ENCODE measurements around the gene EIF4EBP2. TPM values are rescaled to one million over a fixed set of nuclear protein-coding genes. Genes with fewer than 3 reads are reported as not detected.

Gene EIF4EBP2
- polyA plus RNA-seq, 1 donor: 64.1 TPM

GRCh38 chr10:70459061-70459773 lies 55.3 kb downstream of the EIF4EBP2 start:
- no peak overlapping the region for H3K27ac ChIP-seq (ENCODE audit: low read length)
- H3K4me1 ChIP-seq (ENCODE audit: control insufficient read depth, insufficient read depth, low read length): peaks cover 4% of the 10 kb centered on the region
- no CpG with 5 or more reads among the region's 19 CpGs for WGBS (ENCODE audit: insufficient coverage, low lambda C conversion rate)
- H3K4me3 ChIP-seq (ENCODE audit: low read length): no peak overlapping the region
- H3K9me3 ChIP-seq (ENCODE audit: control insufficient read depth, low read depth, low read length): peaks cover 5% of the 10 kb centered on the region
- no peaks in the 10 kb centered on the region for H3K36me3 ChIP-seq (ENCODE audit: control insufficient read depth, insufficient read depth, low read length)
- H3K27me3 ChIP-seq (ENCODE audit: control insufficient read depth, insufficient read depth, low read length): peaks cover 44% of the 10 kb centered on the region
- no peak for DNase-seq

GRCh38 chr10:70459774-70460490 lies 56.0 kb downstream of the EIF4EBP2 start:
- Histone ChIP-seq H3K36me3 (ENCODE audit: control insufficient read depth, insufficient read depth, low read length) (no peaks in the 10 kb centered on the region), H3K27ac (ENCODE audit: low read length) (no peak overlapping the region), H3K4me1 (ENCODE audit: control insufficient read depth, insufficient read depth, low read length) (peaks cover 4% of the 10 kb centered on the region), H3K9me3 (ENCODE audit: control insufficient read depth, low read depth, low read length) (peaks cover 5% of the 10 kb centered on the region), H3K27me3 (ENCODE audit: control insufficient read depth, insufficient read depth, low read length) (peaks cover 44% of the 10 kb centered on the region), H3K4me3 (ENCODE audit: low read length) (no peak overlapping the region)
- no peak for DNase-seq
- WGBS (ENCODE audit: insufficient coverage, low lambda C conversion rate): 40% methylated on average over 1 of the region's 29 CpGs

DNA sequence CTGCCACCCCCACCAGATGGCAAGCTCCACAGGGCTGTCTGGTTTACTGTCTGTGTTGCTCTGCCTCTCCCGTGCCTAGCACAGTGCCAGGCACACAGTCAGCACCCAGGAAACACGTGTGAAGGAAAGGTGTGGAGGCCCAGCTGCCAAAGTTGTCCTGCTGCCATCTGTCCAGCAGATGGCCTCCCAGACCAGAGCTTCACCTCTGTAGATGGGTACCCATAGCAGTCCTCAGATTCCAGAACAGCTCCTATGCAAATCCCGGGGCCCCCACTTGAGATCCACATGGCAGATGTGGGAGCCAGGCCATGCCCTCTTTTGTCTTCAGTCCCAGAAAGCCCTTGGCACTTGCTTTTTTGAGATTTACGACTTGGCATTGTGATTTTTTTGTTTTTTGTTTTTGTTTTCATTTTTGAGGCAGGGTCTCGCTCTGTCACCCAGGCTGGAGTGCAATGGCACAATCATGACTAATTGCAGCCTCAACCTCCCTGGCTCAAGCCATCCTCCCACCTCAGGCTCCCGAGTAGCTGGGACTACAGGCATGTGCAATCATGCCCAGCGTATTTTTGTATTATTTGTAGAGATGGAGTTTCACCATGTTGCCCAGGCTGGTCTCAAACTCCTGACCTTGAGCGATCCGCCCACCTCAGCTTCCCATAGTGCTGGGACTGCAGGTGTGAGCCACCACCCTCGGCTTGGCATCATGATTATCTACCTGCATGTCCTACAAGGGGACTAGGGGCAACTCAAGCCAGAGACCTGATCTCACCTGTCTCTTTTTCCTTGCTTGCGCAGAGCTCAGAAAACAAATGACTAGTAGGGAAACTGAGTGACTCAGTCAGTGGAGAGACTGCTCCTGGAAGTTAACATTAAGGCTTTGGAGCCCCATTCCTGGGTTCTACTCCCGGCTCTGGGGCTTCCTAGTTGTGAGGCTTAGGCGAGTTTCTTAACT lies 57.7 kb downstream of the EIF4EBP2 start:
- Histone ChIP-seq H3K4me3 (ENCODE audit: low read length) (no peak overlapping the region), H3K36me3 (ENCODE audit: control insufficient read depth, insufficient read depth, low read length) (no peaks in the 10 kb centered on the region), H3K27ac (ENCODE audit: low read length) (no peak overlapping the region), H3K4me1 (ENCODE audit: control insufficient read depth, insufficient read depth, low read length) (peaks cover 4% of the 10 kb centered on the region), H3K9me3 (ENCODE audit: control insufficient read depth, low read depth, low read length) (peaks cover 5% of the 10 kb centered on the region), H3K27me3 (ENCODE audit: control insufficient read depth, insufficient read depth, low read length) (peaks cover 30% of the 10 kb centered on the region)
- WGBS (ENCODE audit: insufficient coverage, low lambda C conversion rate): no CpG with 5 or more reads among the region's 13 CpGs
- no peak for DNase-seq

DNA sequence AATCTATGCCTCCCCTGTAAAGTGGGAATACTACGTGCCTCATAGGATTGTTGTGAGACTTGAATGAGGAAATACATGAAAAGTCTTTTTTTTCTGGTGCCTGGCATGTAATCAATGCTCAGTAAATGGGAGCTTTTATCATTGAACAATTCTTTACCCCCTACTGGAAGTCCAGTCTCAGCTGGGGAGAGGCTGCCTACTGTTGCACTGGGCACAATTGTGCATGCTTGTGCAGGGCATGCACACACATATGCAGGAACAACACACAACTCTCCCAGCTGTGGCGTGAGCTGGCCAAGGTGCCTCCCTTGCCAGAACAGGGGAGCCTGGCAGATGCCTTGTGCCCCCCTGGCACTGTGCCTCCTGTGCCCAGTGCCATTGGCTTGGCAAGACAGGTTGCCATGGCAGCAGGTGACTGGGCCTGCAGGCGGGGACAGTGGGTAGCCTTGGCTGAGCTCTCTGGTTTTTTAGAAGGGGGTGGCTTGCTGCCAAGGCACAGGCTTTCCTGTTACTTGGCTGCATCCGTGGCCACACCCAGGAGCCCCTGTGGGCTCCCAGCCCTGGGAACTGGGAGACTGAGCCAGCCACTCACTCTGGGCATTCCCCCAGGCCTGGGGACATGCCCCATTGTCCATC lies 58.5 kb downstream of the EIF4EBP2 start:
- H3K27ac ChIP-seq (ENCODE audit: low read length): no peak overlapping the region
- no peaks in the 10 kb centered on the region for H3K36me3 ChIP-seq (ENCODE audit: control insufficient read depth, insufficient read depth, low read length)
- H3K4me1 ChIP-seq (ENCODE audit: control insufficient read depth, insufficient read depth, low read length): peaks cover 4% of the 10 kb centered on the region
- H3K4me3 ChIP-seq (ENCODE audit: low read length): no peak overlapping the region
- peaks cover 24% of the 10 kb centered on the region for H3K27me3 ChIP-seq (ENCODE audit: control insufficient read depth, insufficient read depth, low read length)
- DNase-seq: no peak
- WGBS (ENCODE audit: insufficient coverage, low lambda C conversion rate): no CpG with 5 or more reads among the region's 4 CpGs
- peaks cover 5% of the 10 kb centered on the region for H3K9me3 ChIP-seq (ENCODE audit: control insufficient read depth, low read depth, low read length)

GRCh38 chr10:70465278-70465677 lies 61.3 kb downstream of the EIF4EBP2 start:
- no peaks in the 10 kb centered on the region for H3K36me3 ChIP-seq (ENCODE audit: control insufficient read depth, insufficient read depth, low read length)
- H3K9me3 ChIP-seq (ENCODE audit: control insufficient read depth, low read depth, low read length): no peaks in the 10 kb centered on the region
- H3K4me1 ChIP-seq (ENCODE audit: control insufficient read depth, insufficient read depth, low read length): no peaks in the 10 kb centered on the region
- no peak overlapping the region for H3K4me3 ChIP-seq (ENCODE audit: low read length)
- H3K27me3 ChIP-seq (ENCODE audit: control insufficient read depth, insufficient read depth, low read length): peaks cover 5% of the 10 kb centered on the region
- no peak for DNase-seq
- no CpG with 5 or more reads among the region's 4 CpGs for WGBS (ENCODE audit: insufficient coverage, low lambda C conversion rate)
- H3K27ac ChIP-seq (ENCODE audit: low read length): no peak overlapping the region

DNA sequence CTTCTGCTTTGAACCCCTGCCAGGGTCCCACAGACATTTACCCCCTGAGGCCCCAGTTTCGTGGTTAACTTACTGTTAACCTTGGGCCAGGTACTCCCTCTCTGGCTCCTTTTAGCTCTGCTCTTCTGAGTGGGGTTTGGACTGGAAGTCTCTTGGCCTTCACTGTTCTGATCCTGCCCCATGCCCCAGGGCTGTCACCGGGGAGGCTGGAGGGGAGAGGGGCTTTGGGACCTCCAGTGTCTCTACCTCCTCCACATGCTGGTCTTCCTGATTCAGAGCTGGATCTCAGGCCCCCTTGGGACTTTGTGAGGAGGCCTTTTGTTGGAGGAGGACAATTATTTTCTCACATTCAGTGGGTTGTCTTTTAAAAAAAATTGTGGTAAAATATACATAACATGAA lies 61.9 kb downstream of the EIF4EBP2 start:
- no CpG with 5 or more reads among the region's 2 CpGs for WGBS (ENCODE audit: insufficient coverage, low lambda C conversion rate)

GRCh38 chr10:70466951-70467350 lies 63.0 kb downstream of the EIF4EBP2 start:
- no peak overlapping the region for H3K27ac ChIP-seq (ENCODE audit: low read length)
- 90% methylated on average over 2 of the region's 3 CpGs for WGBS (ENCODE audit: insufficient coverage, low lambda C conversion rate)
- H3K4me1 ChIP-seq (ENCODE audit: control insufficient read depth, insufficient read depth, low read length): no peaks in the 10 kb centered on the region
- DNase-seq: no peak
- H3K4me3 ChIP-seq (ENCODE audit: low read length): no peak overlapping the region
- H3K36me3 ChIP-seq (ENCODE audit: control insufficient read depth, insufficient read depth, low read length): no peaks in the 10 kb centered on the region
- H3K27me3 ChIP-seq (ENCODE audit: control insufficient read depth, insufficient read depth, low read length): peaks cover 7% of the 10 kb centered on the region
- no peaks in the 10 kb centered on the region for H3K9me3 ChIP-seq (ENCODE audit: control insufficient read depth, low read depth, low read length)

More for the DNA sequence above, 61.9 kb downstream of the EIF4EBP2 start:
- no peak for DNase-seq
- Histone ChIP-seq H3K9me3 (ENCODE audit: control insufficient read depth, low read depth, low read length) (no peaks in the 10 kb centered on the region), H3K27ac (ENCODE audit: low read length) (no peak overlapping the region), H3K36me3 (ENCODE audit: control insufficient read depth, insufficient read depth, low read length) (no peaks in the 10 kb centered on the region), H3K27me3 (ENCODE audit: control insufficient read depth, insufficient read depth, low read length) (peaks cover 5% of the 10 kb centered on the region), H3K4me3 (ENCODE audit: low read length) (no peak overlapping the region), H3K4me1 (ENCODE audit: control insufficient read depth, insufficient read depth, low read length) (no peaks in the 10 kb centered on the region)

- Histone ChIP-seq H3K9me3 (ENCODE audit: control insufficient read depth, low read depth, low read length) (no peaks in the 10 kb centered on the region), H3K4me3 (ENCODE audit: low read length) (no peak overlapping the region), H3K36me3 (ENCODE audit: control insufficient read depth, insufficient read depth, low read length) (no peaks in the 10 kb centered on the region), H3K27me3 (ENCODE audit: control insufficient read depth, insufficient read depth, low read length) (peaks cover 29% of the 10 kb centered on the region), H3K27ac (ENCODE audit: low read length) (no peak overlapping the region), H3K4me1 (ENCODE audit: control insufficient read depth, insufficient read depth, low read length) (no peaks in the 10 kb centered on the region)
- DNase-seq: no peak
- no CpG with 5 or more reads among the region's 8 CpGs for WGBS (ENCODE audit: insufficient coverage, low lambda C conversion rate)
Observed at GRCh38 chr10:70472799-70473454, 69.0 kb downstream of the EIF4EBP2 start.

GRCh38 chr10:70474780-70475179 lies 70.8 kb downstream of the EIF4EBP2 start:
- Histone ChIP-seq H3K27me3 (ENCODE audit: control insufficient read depth, insufficient read depth, low read length) (peaks cover 39% of the 10 kb centered on the region), H3K9me3 (ENCODE audit: control insufficient read depth, low read depth, low read length) (no peaks in the 10 kb centered on the region), H3K4me1 (ENCODE audit: control insufficient read depth, insufficient read depth, low read length) (peaks cover 5% of the 10 kb centered on the region), H3K27ac (ENCODE audit: low read length) (no peak overlapping the region), H3K36me3 (ENCODE audit: control insufficient read depth, insufficient read depth, low read length) (no peaks in the 10 kb centered on the region), H3K4me3 (ENCODE audit: low read length) (no peak overlapping the region)
- no CpG with 5 or more reads among the region's 2 CpGs for WGBS (ENCODE audit: insufficient coverage, low lambda C conversion rate)
- no peak for DNase-seq

Data from large intestine (tissue), 3 donors.